SJCRH30 (cell line): ENCODE results near the gene SOS2. TPM values are rescaled to one million over a fixed set of nuclear protein-coding genes. Genes with fewer than 3 reads are reported as not detected.
"Not testable (repeated sequence)": the region's sequence is repeated elsewhere in the genome, so short reads cannot be mapped to it uniquely, and the experiment has no call there.

Experiments used
- DNase-seq, 2 experiments: peaks; one replicate each; pipeline ENCODE4 v3.0.0-alpha.2; 2015 to 2020
- H3K27ac ChIP-seq: fragments of 250-450 bp; sonication (Bioruptor Pico); 2 replicates; pipeline ENCODE4 v1.5.1; 2020; ENCODE audit warnings: mild to moderate bottlenecking, moderate library complexity
- H3K27me3 ChIP-seq: fragments of 250-450 bp; sonication (Bioruptor Pico); 2 replicates; pipeline ENCODE4 v1.5.1; 2020; ENCODE audit warnings: mild to moderate bottlenecking, moderate library complexity
- H3K36me3 ChIP-seq: fragments of 250-450 bp; sonication (Bioruptor Pico); 2 replicates; pipeline ENCODE4 v1.5.1; 2020; ENCODE audit warnings: mild to moderate bottlenecking, moderate library complexity
- H3K4me1 ChIP-seq: fragments of 250-450 bp; sonication (Bioruptor Pico); 2 replicates; pipeline ENCODE4 v1.5.1; 2020; ENCODE audit warnings: mild to moderate bottlenecking, moderate library complexity
- H3K4me3 ChIP-seq: fragments of 250-450 bp; sonication (Bioruptor Pico); 2 replicates; pipeline ENCODE4 v1.5.1; 2020; ENCODE audit warnings: mild to moderate bottlenecking, moderate library complexity
- H3K9me3 ChIP-seq: fragments of 250-450 bp; sonication (Bioruptor Pico); replicated peaks from 2 replicates; pipeline ENCODE4 v1.5.1; 2020; ENCODE audit warnings: mild to moderate bottlenecking, moderate library complexity
- total RNA-seq: library from RNA; depleted of rRNA; stranded (reverse); fragments of >200 nt; shearing (Covaris generic); gene quantifications from 2 replicates; pipeline ENCODE4 v1.2.3, GENCODE V29; 2014

The SOS2 gene
- total RNA-seq, 1 experiment from 2014 or later: 30.7 TPM

DNA sequence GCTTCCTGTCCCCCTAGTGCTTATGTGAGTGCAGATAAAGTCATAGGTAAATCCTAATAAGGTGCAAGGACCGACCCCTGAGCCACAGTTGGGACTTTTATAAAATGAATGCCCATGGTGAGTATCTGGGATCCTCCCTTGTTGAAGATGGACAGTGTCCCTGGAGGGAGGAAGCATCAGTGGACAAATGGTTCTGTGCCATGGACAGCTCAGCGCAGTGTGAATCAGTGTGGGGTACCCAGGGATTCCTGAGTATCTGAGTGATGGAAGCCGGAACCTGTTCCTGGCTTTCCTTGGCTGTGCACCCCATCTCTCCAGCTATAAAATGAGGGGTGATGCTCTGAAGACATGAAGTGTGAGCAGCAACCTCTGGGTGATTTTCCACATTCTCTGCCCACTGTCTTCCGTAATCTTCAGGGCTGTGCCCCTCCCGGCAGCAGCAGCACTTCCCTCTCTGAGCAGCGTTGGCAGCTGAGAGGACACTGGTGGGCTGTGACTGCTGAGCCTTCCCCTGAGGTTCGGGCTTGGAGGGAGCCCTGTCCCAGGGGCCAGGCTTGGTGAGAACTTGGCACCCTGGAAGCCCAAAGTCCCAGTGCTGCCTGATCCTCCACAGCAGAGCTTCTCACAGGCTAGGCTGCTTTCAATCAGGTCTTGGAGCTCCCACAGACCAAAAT lies 140.0 kb downstream of the SOS2 start:
- H3K4me3 ChIP-seq: no peak overlapping the region
- no peak for DNase-seq
- no peak overlapping the region for H3K27ac ChIP-seq
- H3K36me3 ChIP-seq: no peaks in the 10 kb centered on the region
- no peaks in the 10 kb centered on the region for H3K27me3 ChIP-seq
- H3K9me3 ChIP-seq: no peaks in the 10 kb centered on the region
- H3K4me1 ChIP-seq: no peaks in the 10 kb centered on the region

DNA sequence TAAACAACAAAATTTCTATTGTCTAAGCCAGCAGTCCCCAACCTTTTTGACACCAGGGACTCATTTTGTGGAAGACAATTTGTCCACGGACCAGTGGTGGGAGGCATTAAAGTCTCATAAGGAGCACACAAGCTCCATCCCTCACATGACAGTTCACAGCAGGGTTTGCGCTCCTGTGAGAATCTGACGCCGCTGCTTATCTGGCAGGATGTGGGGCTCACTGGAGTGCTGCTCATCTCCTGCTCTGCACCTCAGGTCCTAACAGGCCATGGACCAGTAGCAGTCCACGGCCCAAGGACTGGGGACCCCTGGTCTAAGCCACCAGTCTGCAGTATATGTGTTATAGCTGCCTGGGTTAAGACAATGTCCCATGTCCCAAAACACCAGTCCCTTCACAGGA lies 142.2 kb downstream of the SOS2 start:
- H3K4me1 ChIP-seq: no peaks in the 10 kb centered on the region
- H3K9me3 ChIP-seq: no peaks in the 10 kb centered on the region
- no peak for DNase-seq
- H3K4me3 ChIP-seq: no peak overlapping the region
- H3K27me3 ChIP-seq: no peaks in the 10 kb centered on the region
- no peaks in the 10 kb centered on the region for H3K36me3 ChIP-seq
- no peak overlapping the region for H3K27ac ChIP-seq

DNA sequence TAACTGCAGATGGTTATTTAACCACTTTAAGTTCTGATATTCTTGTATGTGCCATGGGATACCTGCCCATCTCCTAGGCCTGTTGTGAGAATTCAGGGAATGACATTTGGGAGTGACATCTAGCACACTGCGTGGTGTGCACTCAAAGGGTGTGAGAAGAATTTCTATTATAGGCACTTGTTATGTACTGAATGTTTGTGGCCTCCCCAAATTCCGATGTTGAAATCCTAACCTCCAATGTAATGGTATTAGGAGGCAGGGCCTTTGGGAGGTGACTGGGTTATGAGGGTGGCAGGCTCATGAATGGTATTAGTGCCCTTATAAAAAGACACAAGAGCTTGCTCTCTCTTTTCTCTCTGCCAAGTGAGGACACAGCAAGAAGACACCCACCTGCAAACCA lies 142.6 kb downstream of the SOS2 start:
- no peak for DNase-seq
- Histone ChIP-seq H3K4me3 (no peak overlapping the region), H3K36me3 (no peaks in the 10 kb centered on the region), H3K4me1 (no peaks in the 10 kb centered on the region), H3K9me3 (no peaks in the 10 kb centered on the region), H3K27ac (no peak overlapping the region), H3K27me3 (no peaks in the 10 kb centered on the region)

DNA sequence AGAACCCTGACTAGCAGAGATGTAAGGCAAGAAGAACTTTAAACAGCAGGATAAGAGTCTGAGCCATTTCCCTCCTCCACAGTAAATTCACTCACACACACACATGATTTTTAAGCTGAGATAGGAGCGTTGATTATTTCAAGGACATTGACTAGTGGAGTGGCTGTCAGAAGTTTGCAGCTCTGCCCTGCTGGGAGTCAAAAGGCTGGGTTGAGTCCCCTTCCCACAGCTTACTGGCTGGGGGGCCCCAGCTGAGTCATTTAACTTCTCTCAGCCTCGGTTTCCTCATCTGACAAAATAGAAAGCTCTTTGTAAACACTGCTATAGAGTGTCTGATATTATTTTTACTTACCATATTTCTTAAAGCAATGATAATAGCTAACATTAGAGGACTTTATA lies 143.3 kb downstream of the SOS2 start:
- no peaks in the 10 kb centered on the region for H3K36me3 ChIP-seq
- H3K27ac ChIP-seq: no peak overlapping the region
- no peak overlapping the region for H3K4me3 ChIP-seq
- DNase-seq: no peak
- H3K27me3 ChIP-seq: no peaks in the 10 kb centered on the region
- no peaks in the 10 kb centered on the region for H3K9me3 ChIP-seq
- H3K4me1 ChIP-seq: no peaks in the 10 kb centered on the region

GRCh38 chr14:50087341-50088116 lies 143.8 kb downstream of the SOS2 start:
- Histone ChIP-seq H3K36me3 (no peaks in the 10 kb centered on the region), H3K4me1 (no peaks in the 10 kb centered on the region), H3K27me3 (no peaks in the 10 kb centered on the region), H3K9me3 (no peaks in the 10 kb centered on the region), H3K4me3 (no peak overlapping the region), H3K27ac (no peak overlapping the region)
- no peak for DNase-seq

GRCh38 chr14:50086321-50086711 lies 145.1 kb downstream of the SOS2 start:
- no peak for DNase-seq
- H3K4me1 ChIP-seq: no peaks in the 10 kb centered on the region
- H3K27me3 ChIP-seq: no peaks in the 10 kb centered on the region
- H3K36me3 ChIP-seq: no peaks in the 10 kb centered on the region
- no peak overlapping the region for H3K4me3 ChIP-seq
- no peak overlapping the region for H3K27ac ChIP-seq
- H3K9me3 ChIP-seq: no peaks in the 10 kb centered on the region

- no peaks in the 10 kb centered on the region for H3K9me3 ChIP-seq
- H3K27ac ChIP-seq: no peak overlapping the region
- no peaks in the 10 kb centered on the region for H3K36me3 ChIP-seq
- no peaks in the 10 kb centered on the region for H3K4me1 ChIP-seq
- no peaks in the 10 kb centered on the region for H3K27me3 ChIP-seq
- no peak for DNase-seq
- no peak overlapping the region for H3K4me3 ChIP-seq
Measured at GRCh38 chr14:50085570-50086320, 145.6 kb downstream of the SOS2 start.

DNA sequence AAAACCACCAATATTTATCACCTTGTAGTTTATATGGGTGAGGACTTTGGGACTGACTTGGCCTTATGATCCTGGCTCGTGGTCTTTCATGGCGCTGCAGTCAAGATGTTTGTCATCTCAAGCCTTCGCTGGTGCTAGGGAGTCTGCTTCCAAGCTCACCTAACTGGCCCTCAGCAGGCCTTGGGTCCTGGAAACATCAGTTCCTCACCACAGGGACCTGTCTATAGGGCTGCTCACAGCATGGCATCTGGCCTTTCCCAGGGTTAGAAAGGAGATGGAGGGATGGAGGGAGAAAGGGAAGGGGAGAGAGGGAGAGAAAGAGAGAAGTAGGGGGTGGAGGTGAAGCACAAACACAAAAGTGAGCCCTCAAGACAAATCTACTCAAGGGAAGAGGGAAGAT lies 146.7 kb downstream of the SOS2 start:
- H3K36me3 ChIP-seq: no peaks in the 10 kb centered on the region
- no peak overlapping the region for H3K27ac ChIP-seq
- DNase-seq: no peak
- H3K4me3 ChIP-seq: no peak overlapping the region
- H3K4me1 ChIP-seq: no peaks in the 10 kb centered on the region
- no peaks in the 10 kb centered on the region for H3K27me3 ChIP-seq
- no peaks in the 10 kb centered on the region for H3K9me3 ChIP-seq

- no peak overlapping the region for H3K4me3 ChIP-seq
- H3K36me3 ChIP-seq: no peaks in the 10 kb centered on the region
- no peak for DNase-seq
- H3K4me1 ChIP-seq: no peaks in the 10 kb centered on the region
- no peak overlapping the region for H3K27ac ChIP-seq
- no peaks in the 10 kb centered on the region for H3K27me3 ChIP-seq
- no peaks in the 10 kb centered on the region for H3K9me3 ChIP-seq
Measured at GRCh38 chr14:50083467-50084337, 147.7 kb downstream of the SOS2 start.

DNA sequence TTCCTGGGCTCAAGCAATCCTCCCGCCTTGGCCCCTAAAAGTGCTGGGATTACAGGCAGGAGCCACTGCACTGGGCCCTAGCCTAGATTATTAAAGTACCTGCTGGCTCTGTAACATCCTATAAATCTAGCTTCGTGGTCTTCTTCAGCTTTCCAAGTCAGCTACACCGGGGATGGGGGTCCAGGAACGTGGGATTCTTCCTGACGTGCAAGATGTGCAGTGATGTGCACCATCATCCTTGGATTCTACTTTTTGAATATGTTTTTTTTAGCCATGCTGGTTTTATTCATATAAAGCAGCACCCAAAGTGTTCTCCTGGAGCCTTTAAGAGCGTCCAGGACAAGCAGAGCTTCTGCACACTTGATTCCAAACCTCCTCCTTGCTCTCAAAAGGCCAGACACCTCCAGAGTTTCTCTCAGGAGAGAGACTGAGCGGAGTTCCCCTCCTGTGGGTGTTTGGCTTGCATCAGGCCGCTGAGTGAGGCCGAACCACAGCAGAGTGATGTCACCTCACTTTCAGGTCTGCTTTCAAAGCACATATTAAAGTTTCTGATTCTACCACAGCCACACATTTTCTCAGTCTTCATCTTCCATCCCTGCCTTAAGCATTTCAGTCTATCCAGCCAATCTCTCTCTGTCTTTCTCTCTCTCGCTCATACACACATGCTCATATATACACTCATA lies 148.5 kb downstream of the SOS2 start:
- H3K4me1 ChIP-seq: no peaks in the 10 kb centered on the region
- H3K9me3 ChIP-seq: no peaks in the 10 kb centered on the region
- H3K27ac ChIP-seq: no peak overlapping the region
- H3K4me3 ChIP-seq: no peak overlapping the region
- no peaks in the 10 kb centered on the region for H3K27me3 ChIP-seq
- no peaks in the 10 kb centered on the region for H3K36me3 ChIP-seq
- DNase-seq: no peak

DNA sequence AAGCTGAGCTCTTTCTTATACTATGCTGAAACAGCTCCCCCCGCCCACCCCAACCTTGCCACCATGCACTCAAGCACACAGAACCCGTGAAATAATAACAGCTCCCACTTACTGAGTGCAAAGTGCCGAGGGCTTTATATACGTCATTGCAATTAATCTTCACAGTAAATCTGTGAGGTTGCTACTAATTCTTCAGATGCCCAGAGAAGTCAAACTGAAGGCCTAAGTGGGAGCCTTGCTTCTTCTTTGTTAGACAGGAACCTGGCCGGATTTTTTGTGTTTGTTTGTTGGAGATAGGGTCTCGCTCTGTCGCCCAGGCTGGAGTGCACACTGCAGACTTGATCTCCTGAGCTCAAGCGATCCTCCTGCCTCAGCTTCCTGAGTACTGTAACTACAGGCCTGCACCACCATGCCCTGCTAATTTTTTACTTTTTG lies 149.1 kb downstream of the SOS2 start:
- no peaks in the 10 kb centered on the region for H3K4me1 ChIP-seq
- no peaks in the 10 kb centered on the region for H3K36me3 ChIP-seq

DNA sequence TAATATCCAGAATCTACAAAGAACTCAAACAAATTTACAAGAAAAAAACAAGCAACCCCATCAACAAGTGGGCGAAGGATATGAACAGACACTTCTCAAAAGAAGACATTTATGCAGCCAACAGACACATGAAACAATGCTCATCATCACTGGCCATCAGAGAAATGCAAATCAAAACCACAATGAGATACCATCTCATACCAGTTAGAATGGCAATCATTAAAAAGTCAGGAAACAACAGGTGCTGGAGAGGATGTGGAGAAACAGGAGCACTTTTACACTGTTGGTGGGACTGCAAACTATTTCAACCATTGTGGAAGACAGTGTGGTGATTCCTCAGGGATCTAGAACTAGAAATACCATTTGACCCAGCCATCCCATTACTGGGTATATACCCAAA lies 152.3 kb downstream of the SOS2 start:
- not testable (repeated sequence) for H3K4me1 ChIP-seq, H3K4me3 ChIP-seq, H3K27ac ChIP-seq, H3K27me3 ChIP-seq, H3K9me3 ChIP-seq, DNase-seq, H3K36me3 ChIP-seq

More for the DNA sequence above, 149.1 kb downstream of the SOS2 start:
- Histone ChIP-seq H3K27me3 (no peaks in the 10 kb centered on the region), H3K4me3 (no peak overlapping the region), H3K9me3 (no peaks in the 10 kb centered on the region), H3K27ac (no peak overlapping the region)
- DNase-seq: no peak

- not testable (repeated sequence) for H3K4me3 ChIP-seq, H3K4me1 ChIP-seq, DNase-seq, H3K27ac ChIP-seq, H3K36me3 ChIP-seq, H3K27me3 ChIP-seq, H3K9me3 ChIP-seq
Measured at GRCh38 chr14:50073663-50074062, 157.7 kb downstream of the SOS2 start.

DNA sequence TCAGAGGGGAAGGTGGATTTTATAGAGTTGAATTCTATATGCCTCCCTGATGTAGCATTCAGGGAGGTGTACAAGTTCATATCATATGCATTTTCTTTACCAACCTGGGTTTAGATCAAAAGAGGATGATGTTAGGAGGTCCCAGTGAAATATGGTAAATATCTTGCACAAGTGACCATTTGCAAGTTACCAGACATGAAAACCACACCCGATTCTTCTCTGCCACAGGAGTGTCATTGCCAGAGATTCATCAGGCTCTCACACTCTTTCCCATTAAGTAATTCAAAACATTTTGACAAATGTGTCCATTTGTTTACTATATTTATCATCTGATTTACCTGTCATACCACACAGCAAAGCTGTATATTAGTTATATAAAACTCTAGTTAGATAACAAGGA lies 159.0 kb downstream of the SOS2 start:
- no peaks in the 10 kb centered on the region for H3K27me3 ChIP-seq
- H3K4me3 ChIP-seq: no peak overlapping the region
- no peak for DNase-seq
- no peaks in the 10 kb centered on the region for H3K9me3 ChIP-seq
- no peaks in the 10 kb centered on the region for H3K4me1 ChIP-seq
- H3K27ac ChIP-seq: no peak overlapping the region
- H3K36me3 ChIP-seq: no peaks in the 10 kb centered on the region
